Naive B cell (primary cell): ENCODE results near the gene POU2F1. TPM values are rescaled to one million over a fixed set of nuclear protein-coding genes. Genes with fewer than 3 reads are reported as not detected.
A peak's percentile ranks its signal among the peaks of the same experiment; 100 is the strongest.
"Not testable (repeated sequence)": the region's sequence is repeated elsewhere in the genome, so short reads cannot be mapped to it uniquely, and the experiment has no call there.

Experiments used
- ATAC-seq, 2 donors: fragments of 150-1000 bp; cut with Tn5 transposase; 2 replicates each; pipeline ENCODE4 v1.10.0; 2021; ENCODE audit warnings: low read depth in 2 of 2, mild to moderate bottlenecking in 2 of 2, moderate library complexity in 2 of 2
- DNase-seq: peaks from one replicate; pipeline ENCODE4 v3.0.0; 2022
- H3K27ac Mint-ChIP-seq, 6 donors: one replicate each; pipeline ENCODE4 v1.8.0; 2020 to 2022; ENCODE audit warnings: mild to moderate bottlenecking in 6 of 6, mixed read lengths in 6 of 6, moderate library complexity in 5 of 6, inconsistent platforms in 2 of 6
- H3K27me3 Mint-ChIP-seq, 3 donors: one replicate each; pipeline ENCODE4 v1.8.0; 2021 to 2022; ENCODE audit warnings: mixed read lengths in 3 of 3, mild to moderate bottlenecking in 1 of 3
- H3K36me3 Mint-ChIP-seq, 2 donors: one replicate each; pipeline ENCODE4 v1.8.0; 2020 to 2022; ENCODE audit warnings: mixed read lengths in 2 of 2, inconsistent platforms in 1 of 2, mild to moderate bottlenecking in 1 of 2
- H3K4me1 Mint-ChIP-seq, 3 donors: one replicate each; pipeline ENCODE4 v1.8.0; 2020 to 2022; ENCODE audit warnings: mixed read lengths in 3 of 3, inconsistent platforms in 1 of 3, mild to moderate bottlenecking in 1 of 3, moderate library complexity in 1 of 3
- H3K4me3 Mint-ChIP-seq, 8 donors: one replicate each; pipeline ENCODE4 v1.8.0; 2020 to 2022; ENCODE audit warnings: mild to moderate bottlenecking in 8 of 8, mixed read lengths in 8 of 8, moderate library complexity in 8 of 8, inconsistent platforms in 2 of 8
- H3K9me3 Mint-ChIP-seq, 7 donors: one replicate each; pipeline ENCODE4 v1.8.0; 2020 to 2022; ENCODE audit warnings: mixed read lengths in 7 of 7, mild to moderate bottlenecking in 5 of 7, inconsistent platforms in 2 of 7, moderate library complexity in 1 of 7
- polyA plus RNA-seq, 6 donors: library from polyadenylated mRNA; unstranded; fragments of 300-500 nt; fragmentation: Illumina TruSeq; gene quantifications; one replicate each; pipeline ENCODE4 v1.2.3, GENCODE V29; 2021; ENCODE audit warnings: low read depth in 6 of 6

POU2F1 gene
- polyA plus RNA-seq, 6 donors from 2014 or later = 12.2 to 23.6 (median 20.0) TPM

DNA sequence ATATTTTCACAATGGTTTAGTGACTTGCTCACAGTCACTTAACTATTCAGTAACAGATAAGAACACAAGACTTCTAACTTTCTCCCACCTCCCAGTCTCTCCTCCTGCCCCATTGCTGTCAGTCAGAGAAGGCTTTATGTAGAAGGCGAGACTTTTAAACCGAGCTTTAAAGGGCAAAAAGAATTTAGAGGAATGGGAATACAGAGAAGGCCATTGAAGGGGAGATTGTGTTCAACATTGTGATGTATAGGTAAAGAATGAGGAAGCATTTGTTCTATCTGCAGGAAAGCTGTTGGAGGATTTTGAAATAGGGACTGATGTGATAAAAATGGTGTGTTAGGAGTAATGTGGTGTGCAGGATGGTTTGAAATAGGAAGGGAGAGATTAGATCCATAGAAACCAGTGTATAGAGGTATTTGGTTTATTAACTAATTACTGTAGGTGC is 7.3 kb downstream of the POU2F1 start:
- no peak for ATAC-seq
- H3K36me3 Mint-ChIP-seq = no peaks in the 10 kb centered on the region
- H3K4me3 Mint-ChIP-seq = no peak overlapping the region
- H3K4me1 Mint-ChIP-seq = peaks cover 49 to 72% (median 63%) of the 10 kb centered on the region in 3 donors
- no peaks in the 10 kb centered on the region for H3K27me3 Mint-ChIP-seq
- peak overlapping the region in 3 of 6 donors; percentile 0 to 6 (median 5) for H3K27ac Mint-ChIP-seq
- no peak for DNase-seq
- H3K9me3 Mint-ChIP-seq = peaks cover 0 to 2% (median 0%) of the 10 kb centered on the region in 7 donors

DNA sequence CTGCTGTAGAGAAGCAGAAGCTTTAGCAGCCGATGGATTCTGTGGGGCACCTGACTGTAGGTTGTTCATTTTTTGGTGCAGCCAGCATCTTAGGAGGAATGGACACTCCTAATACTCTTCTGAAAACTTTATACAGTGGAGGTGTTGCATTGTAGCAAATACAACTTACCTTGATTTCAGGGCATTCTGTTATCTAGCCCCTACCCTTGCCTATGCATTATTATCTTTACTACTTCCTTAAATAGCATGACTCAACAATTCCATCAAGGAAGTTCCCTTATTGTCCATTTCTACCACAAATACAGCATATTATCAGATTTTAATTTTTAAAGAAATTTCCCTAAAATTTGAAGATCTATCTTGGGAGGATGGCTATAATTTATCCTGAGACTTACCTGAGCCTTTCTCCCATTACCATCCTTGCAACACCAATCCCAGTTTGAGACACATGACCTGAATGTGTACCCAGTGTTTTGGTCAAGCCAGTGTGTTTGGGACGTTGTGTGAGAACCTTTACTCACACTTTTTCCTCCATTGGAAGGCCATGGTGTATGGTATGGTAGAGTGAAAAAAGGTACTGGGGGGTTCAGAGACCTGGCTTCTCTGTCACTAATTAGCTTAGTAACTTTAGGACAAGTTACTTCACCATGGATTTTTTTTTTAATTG is 9.2 kb downstream of the POU2F1 start:
- DNase-seq (no peak), ATAC-seq (peak in 1 of 2 donors; percentile 27)
- H3K36me3 Mint-ChIP-seq = no peaks in the 10 kb centered on the region

DNA sequence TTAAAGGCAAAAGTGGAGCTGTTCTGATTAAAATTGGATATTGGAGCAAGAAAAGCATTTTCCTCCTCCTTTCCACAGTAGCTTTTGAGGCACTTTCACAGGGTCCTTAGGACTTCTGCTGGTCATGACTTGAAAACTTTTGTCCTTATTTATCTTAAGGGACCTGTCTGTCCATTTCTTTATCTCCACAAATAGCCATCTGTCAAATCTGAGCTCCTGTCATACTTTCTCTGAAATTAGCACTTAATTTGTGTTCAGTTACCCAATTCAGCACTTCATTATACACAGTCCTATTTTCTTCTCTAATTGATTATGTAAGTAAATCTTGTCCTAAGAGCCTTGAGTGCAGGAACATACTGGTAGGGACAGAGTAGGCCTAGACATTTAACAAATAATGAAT is 9.8 kb downstream of the POU2F1 start:
- no peaks in the 10 kb centered on the region for H3K36me3 Mint-ChIP-seq
- peak overlapping the region in 1 of 6 donors; percentile 38 for H3K27ac Mint-ChIP-seq
- peaks cover 41 to 72% (median 61%) of the 10 kb centered on the region in 3 donors for H3K4me1 Mint-ChIP-seq
- no peaks in the 10 kb centered on the region for H3K27me3 Mint-ChIP-seq
- H3K9me3 Mint-ChIP-seq = peaks cover 0 to 2% (median 0%) of the 10 kb centered on the region in 7 donors
- ATAC-seq (no peak), DNase-seq (no peak)
- no peak overlapping the region for H3K4me3 Mint-ChIP-seq

More for the DNA sequence above, 9.2 kb downstream of the POU2F1 start:
- Mint-ChIP-seq H3K27me3 (no peaks in the 10 kb centered on the region), H3K4me3 (no peak overlapping the region), H3K4me1 (peaks cover 41 to 72% (median 61%) of the 10 kb centered on the region in 3 donors), H3K9me3 (peaks cover 0 to 2% (median 0%) of the 10 kb centered on the region in 7 donors), H3K27ac (no peak overlapping the region)

DNA sequence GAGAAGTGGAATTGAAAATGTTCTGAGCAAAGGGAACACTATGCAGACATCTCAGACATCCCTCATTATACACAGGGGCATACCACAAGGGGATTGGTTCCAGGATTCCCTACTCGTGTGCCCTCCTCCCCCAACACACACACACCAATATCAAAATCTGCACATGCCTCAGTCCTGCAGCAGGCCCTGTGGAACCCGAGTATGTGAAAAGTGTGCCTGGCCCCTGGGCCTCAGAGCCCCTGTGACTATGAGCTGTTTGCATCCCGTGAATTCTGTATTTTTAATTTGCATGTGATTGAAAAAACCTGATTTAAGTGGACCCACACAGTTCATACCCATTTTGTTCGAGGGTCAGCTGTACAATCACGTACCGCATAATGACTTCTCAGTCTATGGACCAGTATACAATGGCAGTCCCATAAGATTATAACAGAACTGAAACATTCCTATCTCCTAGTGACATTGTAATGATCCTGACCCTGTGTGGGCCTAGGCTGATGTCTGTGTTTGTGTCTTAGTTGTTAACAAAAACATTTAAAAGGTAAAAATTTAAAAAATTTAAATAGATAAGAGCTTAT is 11.3 kb downstream of the POU2F1 start:
- Mint-ChIP-seq H3K27me3 (no peaks in the 10 kb centered on the region), H3K9me3 (peaks cover 0 to 2% (median 0%) of the 10 kb centered on the region in 7 donors), H3K4me3 (peak overlapping the region in 1 of 8 donors; percentile 21), H3K4me1 (peaks cover 47 to 70% (median 60%) of the 10 kb centered on the region in 3 donors), H3K27ac (no peak overlapping the region), H3K36me3 (no peaks in the 10 kb centered on the region)
- no peak for DNase-seq
- no peak for ATAC-seq

DNA sequence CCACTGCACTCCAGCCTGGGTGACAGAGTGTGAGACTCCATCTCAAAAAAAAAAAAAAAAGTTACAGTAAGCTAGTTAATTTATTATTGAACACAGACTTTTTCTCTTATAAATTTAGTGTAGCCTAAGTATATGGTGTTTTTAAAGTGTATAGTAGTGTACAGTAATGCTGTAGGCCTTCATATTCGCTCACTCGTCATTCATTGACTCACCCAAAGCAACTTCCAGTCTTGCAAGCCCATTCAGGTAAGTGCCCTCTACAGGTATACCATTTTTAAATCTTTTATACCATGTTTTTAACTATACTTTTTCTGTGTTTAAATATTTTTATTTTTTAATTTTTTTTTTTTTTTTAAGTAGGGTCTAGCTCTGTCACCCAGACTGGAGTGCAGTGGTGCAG is 12.1 kb downstream of the POU2F1 start:
- H3K27me3 Mint-ChIP-seq = no peaks in the 10 kb centered on the region
- H3K9me3 Mint-ChIP-seq = peaks cover 0 to 2% (median 0%) of the 10 kb centered on the region in 7 donors
- no peaks in the 10 kb centered on the region for H3K36me3 Mint-ChIP-seq
- H3K4me1 Mint-ChIP-seq = peaks cover 51 to 72% (median 65%) of the 10 kb centered on the region in 3 donors
- H3K27ac Mint-ChIP-seq = no peak overlapping the region
- no peak overlapping the region for H3K4me3 Mint-ChIP-seq
- DNase-seq (no peak), ATAC-seq (no peak)

DNA sequence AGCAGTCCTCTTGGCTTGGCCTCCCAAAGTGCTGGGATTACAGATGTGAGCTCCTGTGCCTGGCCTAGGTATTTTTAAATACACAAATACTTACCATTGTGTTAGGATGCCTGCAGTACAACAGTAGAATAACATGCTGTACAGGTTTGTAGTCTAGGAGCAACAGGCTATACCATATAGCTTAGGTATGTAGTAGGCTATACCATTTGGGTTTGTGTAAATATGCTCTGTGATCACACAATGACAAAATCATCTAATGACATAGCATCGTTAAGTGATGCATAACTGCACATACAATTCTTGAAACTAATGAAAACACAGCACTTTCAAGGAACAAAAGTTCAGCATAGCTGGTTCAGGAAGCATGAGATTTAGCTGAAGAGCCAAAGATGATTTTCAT is 12.7 kb downstream of the POU2F1 start:
- Mint-ChIP-seq H3K4me3 (no peak overlapping the region), H3K4me1 (peaks cover 49 to 68% (median 63%) of the 10 kb centered on the region in 3 donors), H3K36me3 (no peaks in the 10 kb centered on the region), H3K9me3 (no peaks in the 10 kb centered on the region), H3K27me3 (no peaks in the 10 kb centered on the region), H3K27ac (no peak overlapping the region)
- no peak for DNase-seq
- no peak for ATAC-seq

DNA sequence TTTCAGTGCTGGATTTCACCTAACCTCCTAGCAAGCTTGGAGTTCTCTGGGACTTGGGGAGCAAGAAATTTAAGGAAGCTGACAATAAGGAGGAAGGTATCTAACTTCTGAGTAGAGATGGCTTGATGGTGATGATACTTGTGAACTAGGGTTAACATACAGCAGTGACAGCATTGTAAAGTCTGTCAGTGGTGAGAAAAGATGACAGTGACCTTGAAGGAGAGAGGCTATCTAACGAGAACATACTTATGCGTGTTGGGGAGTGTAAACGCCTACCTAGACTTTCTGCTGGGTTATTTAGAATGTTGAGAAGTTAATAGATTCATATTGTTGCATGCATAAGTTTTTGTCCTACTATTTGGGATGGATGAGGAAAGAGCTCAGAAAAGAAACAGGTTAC is 16.3 kb downstream of the POU2F1 start:
- Mint-ChIP-seq H3K4me1 (peaks cover 31 to 50% (median 34%) of the 10 kb centered on the region in 3 donors), H3K27ac (no peak overlapping the region), H3K4me3 (no peak overlapping the region), H3K9me3 (no peaks in the 10 kb centered on the region), H3K36me3 (no peaks in the 10 kb centered on the region), H3K27me3 (no peaks in the 10 kb centered on the region)
- DNase-seq (no peak), ATAC-seq (no peak)

DNA sequence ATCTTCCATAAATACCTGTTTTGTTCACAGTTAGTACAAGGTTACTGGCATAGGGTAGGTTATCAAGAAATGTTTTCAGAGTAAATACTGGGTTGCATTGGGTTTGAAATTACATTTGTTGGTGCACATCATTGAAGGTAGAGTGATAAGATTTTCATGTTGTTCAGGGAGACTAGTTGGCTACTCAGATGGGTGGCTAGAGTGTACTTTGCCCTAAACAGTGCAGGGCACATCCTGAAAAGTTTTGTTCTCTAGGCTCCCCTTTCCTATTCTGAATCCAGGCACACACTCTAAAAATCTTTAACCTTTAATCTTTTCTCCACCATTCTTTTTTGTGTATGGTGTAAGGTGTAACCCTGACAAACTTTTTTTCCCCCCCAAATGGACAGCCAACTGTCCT is 18.0 kb downstream of the POU2F1 start:
- H3K27ac Mint-ChIP-seq = no peak overlapping the region
- ATAC-seq = no peak
- H3K36me3 Mint-ChIP-seq = peaks cover 2% of the 10 kb centered on the region in 2 donors
- DNase-seq = no peak
- peaks cover 0 to under 1% (median 0%) of the 10 kb centered on the region in 7 donors for H3K9me3 Mint-ChIP-seq
- peaks cover 32 to 42% (median 32%) of the 10 kb centered on the region in 3 donors for H3K4me1 Mint-ChIP-seq
- no peaks in the 10 kb centered on the region for H3K27me3 Mint-ChIP-seq
- no peak overlapping the region for H3K4me3 Mint-ChIP-seq

DNA sequence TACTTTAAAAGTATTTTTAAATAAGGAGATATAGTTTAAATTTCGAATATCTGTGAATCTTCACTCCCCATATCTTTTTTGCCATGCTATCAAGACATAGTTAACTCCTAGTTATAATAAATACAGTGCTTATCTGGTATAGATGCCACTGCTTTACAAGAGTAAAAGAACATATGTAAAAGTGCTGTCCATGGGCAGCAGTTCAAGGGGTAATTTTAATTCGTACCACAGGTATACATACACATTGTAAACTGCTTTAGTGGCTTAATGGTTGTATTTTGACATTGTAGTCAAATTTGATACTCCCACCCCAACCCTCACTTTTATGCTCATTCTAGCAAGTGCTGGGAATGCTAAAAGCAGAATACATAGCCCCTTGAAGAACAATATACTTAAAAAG is 18.6 kb downstream of the POU2F1 start:
- Mint-ChIP-seq H3K27ac (no peak overlapping the region), H3K36me3 (peaks cover 7% of the 10 kb centered on the region in 2 donors), H3K27me3 (no peaks in the 10 kb centered on the region), H3K9me3 (peaks cover 0 to 6% (median 3%) of the 10 kb centered on the region in 7 donors), H3K4me3 (no peak overlapping the region), H3K4me1 (peaks cover 29 to 42% (median 36%) of the 10 kb centered on the region in 3 donors)
- DNase-seq (no peak), ATAC-seq (no peak)

DNA sequence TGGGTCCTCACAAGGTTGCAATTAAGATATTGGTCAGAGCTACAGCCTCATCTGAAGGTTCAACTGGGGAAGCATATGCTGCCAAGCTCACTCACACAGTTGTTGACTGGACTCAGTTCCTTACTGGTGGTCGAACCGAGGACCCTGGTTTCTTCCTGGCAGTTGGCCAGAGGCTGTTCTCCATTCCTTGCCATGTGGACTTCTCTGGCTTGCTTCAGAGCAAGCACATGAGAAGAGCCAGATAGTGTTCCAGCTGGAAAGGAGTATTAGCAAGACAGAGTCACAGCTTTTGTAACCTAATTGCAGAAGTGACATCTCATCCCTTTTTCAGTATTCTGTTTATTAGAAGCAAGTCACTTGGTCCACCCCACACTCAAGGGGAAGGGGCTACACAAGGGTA is 23.6 kb downstream of the POU2F1 start:
- H3K4me1 Mint-ChIP-seq = peaks cover 27 to 35% (median 32%) of the 10 kb centered on the region in 3 donors
- H3K9me3 Mint-ChIP-seq = peaks cover 0 to 6% (median 3%) of the 10 kb centered on the region in 7 donors

DNA sequence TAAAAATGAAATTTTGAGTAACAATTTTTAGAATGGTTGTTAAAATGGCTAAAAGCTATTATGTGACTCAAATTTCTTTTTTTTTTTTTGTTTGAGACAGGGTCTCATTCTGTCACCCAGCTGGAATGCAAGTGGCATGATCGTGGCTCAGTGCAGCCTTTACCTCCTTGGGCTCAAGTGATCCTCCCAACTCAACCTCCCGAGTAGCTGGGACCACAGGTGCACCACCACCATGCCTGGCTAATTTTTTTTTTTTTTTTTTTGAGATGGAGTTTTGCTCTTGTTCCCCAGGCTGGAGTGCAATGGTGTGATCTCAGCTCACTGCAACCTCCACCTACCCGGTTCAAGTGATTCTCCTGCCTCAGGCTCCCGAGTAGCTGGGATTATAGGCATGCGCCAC is 24.5 kb downstream of the POU2F1 start:
- not testable (repeated sequence) for DNase-seq, ATAC-seq, H3K27ac Mint-ChIP-seq, H3K27me3 Mint-ChIP-seq, H3K4me3 Mint-ChIP-seq, H3K9me3 Mint-ChIP-seq
- Mint-ChIP-seq H3K4me1 (peaks cover 31 to 42% (median 39%) of the 10 kb centered on the region in 3 donors), H3K36me3 (peaks cover 8 to 13% of the 10 kb centered on the region in 2 donors)

More for the DNA sequence above, 23.6 kb downstream of the POU2F1 start:
- no peak for ATAC-seq
- H3K36me3 Mint-ChIP-seq = peaks cover 8 to 13% of the 10 kb centered on the region in 2 donors
- no peak overlapping the region for H3K27ac Mint-ChIP-seq
- no peak for DNase-seq
- peak overlapping the region in 1 of 8 donors; percentile 5 for H3K4me3 Mint-ChIP-seq
- no peaks in the 10 kb centered on the region for H3K27me3 Mint-ChIP-seq

DNA sequence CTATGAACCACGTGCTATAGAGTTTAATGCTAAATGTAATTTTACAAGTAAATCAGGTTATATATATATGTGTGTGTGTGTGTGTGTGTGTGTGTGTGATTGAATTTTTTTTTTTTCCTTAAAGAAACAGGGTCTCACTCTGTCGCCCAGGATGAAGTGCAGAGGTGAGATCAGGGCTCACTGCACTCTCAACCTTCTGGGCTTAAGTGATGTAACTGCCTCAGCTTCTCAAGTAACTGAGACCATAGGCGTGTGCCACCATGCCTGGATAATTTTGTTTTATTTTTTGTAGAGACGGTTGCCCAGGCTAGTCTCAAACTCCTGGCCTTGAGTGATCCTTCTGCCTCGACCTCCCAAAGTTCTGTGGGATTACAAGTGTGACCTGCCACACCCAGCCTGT is 26.3 kb downstream of the POU2F1 start:
- peaks cover 0 to 6% (median 3%) of the 10 kb centered on the region in 7 donors for H3K9me3 Mint-ChIP-seq
- peaks cover 8 to 13% of the 10 kb centered on the region in 2 donors for H3K36me3 Mint-ChIP-seq
- DNase-seq (no peak), ATAC-seq (no peak)
- H3K27ac Mint-ChIP-seq = peak overlapping the region in 1 of 6 donors; percentile 72
- H3K4me3 Mint-ChIP-seq = peak overlapping the region in 3 of 8 donors; percentile 38 to 83 (median 56)
- peaks cover 28 to 42% (median 39%) of the 10 kb centered on the region in 3 donors for H3K4me1 Mint-ChIP-seq
- H3K27me3 Mint-ChIP-seq = no peaks in the 10 kb centered on the region

DNA sequence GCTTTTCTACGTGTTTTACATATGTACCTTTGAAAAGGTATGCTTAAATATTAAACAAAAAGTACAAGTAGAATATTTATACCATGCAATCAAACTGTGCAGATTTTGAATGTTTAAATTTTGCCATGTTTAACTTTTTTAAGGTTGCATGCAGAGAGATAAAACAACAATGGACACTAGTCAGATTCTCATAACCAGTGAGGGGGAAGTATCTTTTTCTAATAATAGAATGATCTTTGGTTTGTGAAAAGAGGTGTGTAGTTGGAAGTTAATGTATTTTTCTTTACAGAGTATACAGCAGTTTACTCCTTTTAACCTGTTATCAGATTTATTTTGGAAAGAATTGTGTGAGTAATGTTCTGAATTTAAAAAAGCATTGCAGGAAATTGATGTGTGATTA is 27.1 kb downstream of the POU2F1 start:
- Mint-ChIP-seq H3K4me3 (peak overlapping the region in 7 of 8 donors; percentile 17 to 83 (median 52)), H3K36me3 (peaks cover 8 to 13% of the 10 kb centered on the region in 2 donors), H3K27ac (peak overlapping the region in 2 of 6 donors; percentile 39 to 74), H3K9me3 (peaks cover 0 to 6% (median 3%) of the 10 kb centered on the region in 7 donors), H3K27me3 (no peaks in the 10 kb centered on the region), H3K4me1 (peaks cover 28 to 45% (median 42%) of the 10 kb centered on the region in 3 donors)
- DNase-seq = no peak
- no peak for ATAC-seq
